ENCODE results near the gene CYSRT1. TPM values are rescaled to one million over a fixed set of nuclear protein-coding genes. Genes with fewer than 3 reads are reported as not detected.

The CYSRT1 gene
- polyA plus RNA-seq, 3 donors: 0.17 TPM; not detected in 2

- 97% methylated on average over 15 of the region's 17 CpGs for WGBS (ENCODE audit: insufficient coverage)
- Mint-ChIP-seq H3K36me3 (peaks cover 56 to 90% of the 10 kb centered on the region in 2 donors), H3K4me1 (peaks cover 16% of the 10 kb centered on the region), H3K27me3 (ENCODE audit: low read depth in 3 of 3) (peaks cover 0 to 1% (median 0%) of the 10 kb centered on the region in 3 donors), H3K4me3 (no peak overlapping the region), H3K27ac (no peak overlapping the region), H3K9me3 (no peaks in the 10 kb centered on the region)
- no peak for DNase-seq
- Histone ChIP-seq H3K36me3 (replicated peaks in 1 of 2; ENCODE audit: control insufficient read depth in 1 of 2, insufficient read depth in 2 of 2, low read length in 2 of 2) (peaks cover 84 to 92% of the 10 kb centered on the region in 2 donors), H3K4me1 (ENCODE audit: control insufficient read depth in 1 of 2, insufficient read depth in 2 of 2, low read length in 2 of 2) (peaks cover 13 to 18% of the 10 kb centered on the region in 2 donors), H2AFZ (ENCODE audit: insufficient read depth, low read depth, low read length, poor library complexity, severe bottlenecking) (no peak overlapping the region), H3K79me2 (ENCODE audit: insufficient read depth, low read length) (peaks cover 22% of the 10 kb centered on the region), H3K27ac (ENCODE audit: low read depth in 1 of 2, low read length in 2 of 2) (no peak overlapping the region), H4K20me1 (ENCODE audit: insufficient read depth, low read length) (no peaks in the 10 kb centered on the region), H3K4me2 (replicated peaks; ENCODE audit: extremely low read depth, low read length, poor library complexity, severe bottlenecking) (no peak overlapping the region), H3K27me3 (ENCODE audit: control insufficient read depth in 2 of 2, insufficient read depth in 2 of 2, low read length in 2 of 2) (no peaks in the 10 kb centered on the region), H3K4me3 (replicated peaks in 1 of 3; ENCODE audit: low read depth in 2 of 3, low read length in 3 of 3) (no peak overlapping the region), H3K9ac (ENCODE audit: insufficient read depth, low read length, poor library complexity, severe bottlenecking) (no peak overlapping the region), H3K9me3 (replicated peaks in 1 of 2; ENCODE audit: control insufficient read depth in 1 of 2, insufficient read depth in 1 of 2, low read length in 2 of 2) (no peaks in the 10 kb centered on the region)
- intact Hi-C loops (cut with micrococcal nuclease): loop anchor here in 1 of 2 donors (5.0 kb wide), 1 partner anchor 66 kb away; no protein-coding TSS in a partner anchor
- TF ChIP-seq, protein P1, sequence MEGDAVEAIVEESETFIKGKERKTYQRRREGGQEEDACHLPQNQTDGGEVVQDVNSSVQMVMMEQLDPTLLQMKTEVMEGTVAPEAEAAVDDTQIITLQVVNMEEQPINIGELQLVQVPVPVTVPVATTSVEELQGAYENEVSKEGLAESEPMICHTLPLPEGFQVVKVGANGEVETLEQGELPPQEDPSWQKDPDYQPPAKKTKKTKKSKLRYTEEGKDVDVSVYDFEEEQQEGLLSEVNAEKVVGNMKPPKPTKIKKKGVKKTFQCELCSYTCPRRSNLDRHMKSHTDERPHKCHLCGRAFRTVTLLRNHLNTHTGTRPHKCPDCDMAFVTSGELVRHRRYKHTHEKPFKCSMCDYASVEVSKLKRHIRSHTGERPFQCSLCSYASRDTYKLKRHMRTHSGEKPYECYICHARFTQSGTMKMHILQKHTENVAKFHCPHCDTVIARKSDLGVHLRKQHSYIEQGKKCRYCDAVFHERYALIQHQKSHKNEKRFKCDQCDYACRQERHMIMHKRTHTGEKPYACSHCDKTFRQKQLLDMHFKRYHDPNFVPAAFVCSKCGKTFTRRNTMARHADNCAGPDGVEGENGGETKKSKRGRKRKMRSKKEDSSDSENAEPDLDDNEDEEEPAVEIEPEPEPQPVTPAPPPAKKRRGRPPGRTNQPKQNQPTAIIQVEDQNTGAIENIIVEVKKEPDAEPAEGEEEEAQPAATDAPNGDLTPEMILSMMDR (IDR thresholded peaks at IDR 0.05): no peak
These were observed 42.1 kb upstream of the CYSRT1 start for GRCh38 chr9:137182836-137183235.

- Mint-ChIP-seq H3K27ac (peak overlapping the region in 1 of 7 donors; percentile 58), H3K4me3 (no peak overlapping the region), H3K27me3 (ENCODE audit: low read depth in 3 of 3) (peaks cover 0 to 1% (median 0%) of the 10 kb centered on the region in 3 donors), H3K9me3 (no peaks in the 10 kb centered on the region), H3K36me3 (peaks cover 53 to 79% of the 10 kb centered on the region in 2 donors), H3K4me1 (peaks cover 18% of the 10 kb centered on the region)
- H3K9ac ChIP-seq (ENCODE audit: insufficient read depth, low read length, poor library complexity, severe bottlenecking): no peak overlapping the region
- H3K79me2 ChIP-seq (ENCODE audit: insufficient read depth, low read length): peaks cover 27% of the 10 kb centered on the region
- no peak overlapping the region for H3K4me2 ChIP-seq (replicated peaks; ENCODE audit: extremely low read depth, low read length, poor library complexity, severe bottlenecking)
- no peaks in the 10 kb centered on the region for H3K27me3 ChIP-seq (ENCODE audit: control insufficient read depth in 2 of 2, insufficient read depth in 2 of 2, low read length in 2 of 2)
- H3K4me1 ChIP-seq (ENCODE audit: control insufficient read depth in 1 of 2, insufficient read depth in 2 of 2, low read length in 2 of 2): peaks cover 16 to 24% of the 10 kb centered on the region in 2 donors
- H3K9me3 ChIP-seq (replicated peaks in 1 of 2; ENCODE audit: control insufficient read depth in 1 of 2, insufficient read depth in 1 of 2, low read length in 2 of 2): no peaks in the 10 kb centered on the region
- no peak overlapping the region for H3K27ac ChIP-seq (ENCODE audit: low read depth in 1 of 2, low read length in 2 of 2)
- 97% methylated on average over 27 of the region's 27 CpGs for WGBS (ENCODE audit: insufficient coverage)
- intact Hi-C loops (cut with micrococcal nuclease): loop anchor here in 1 of 2 donors (5.0 kb wide), 1 partner anchor 67 kb away; no protein-coding TSS in a partner anchor
- DNase-seq: no peak
- TF ChIP-seq, protein P1 (IDR thresholded peaks at IDR 0.05): no peak
- peaks cover 72 to 80% of the 10 kb centered on the region in 2 donors for H3K36me3 ChIP-seq (replicated peaks in 1 of 2; ENCODE audit: control insufficient read depth in 1 of 2, insufficient read depth in 2 of 2, low read length in 2 of 2)
- no peak overlapping the region for H2AFZ ChIP-seq (ENCODE audit: insufficient read depth, low read depth, low read length, poor library complexity, severe bottlenecking)
- no peak overlapping the region for H3K4me3 ChIP-seq (replicated peaks in 1 of 3; ENCODE audit: low read depth in 2 of 3, low read length in 3 of 3)
- H4K20me1 ChIP-seq (ENCODE audit: insufficient read depth, low read length): peaks cover 3% of the 10 kb centered on the region
These were observed 40.9 kb upstream of the CYSRT1 start for GRCh38 chr9:137183980-137184595.
